H1 (cell line): ENCODE results near the gene PDIA5. TPM values are rescaled to one million over a fixed set of nuclear protein-coding genes. Genes with fewer than 3 reads are reported as not detected.

Experiments used
- ASH2L ChIP-seq: fragments of 200-600, 300-600 bp; sonication (generic); IDR thresholded peaks from one replicate; pipeline ENCODE4 v1.7.1; 2017; ENCODE audit warnings: low read length
- TAF7 ChIP-seq: optimal IDR thresholded peaks from 2 replicates; pipeline ENCODE3; 2011; ENCODE audit warnings: low read depth, mild to moderate bottlenecking, inconsistent platforms, low read length, moderate library complexity, borderline replicate concordance
- polyA plus RNA-seq, 7 experiments: library from polyadenylated mRNA; depleted of rRNA in 3 of 7; stranded (reverse) in 5 of 7; unstranded in 2 of 7; fragments of >200 nt in 5 of 7; fragments of 200-250 nt in 2 of 7; gene quantifications; 1 replicate in 5 of 7; 2 replicates in 1 of 7; 4 replicates in 1 of 7; pipeline versions ENCODE4 v1.2.1 to v1.2.3, GENCODE V29; 2011 to 2013; ENCODE audit warnings: missing spikeins in 2 of 7, mixed read lengths in 2 of 7
- total RNA-seq: library from RNA; stranded (reverse); fragmentation: NEBNext Ultra II Directional; extraction: Animal tissue kit (Norgen Biotek cat#: 25700); gene quantifications from 2 replicates; pipeline ENCODE4 v1.2.1, GENCODE V29; 2021

Gene PDIA5
- total and polyA plus RNA-seq, 2 of the 8 experiments (the other 6 are each of a cell fraction or from before 2014, with no cell fraction given): 18.2 to 32.8 TPM

DNA sequence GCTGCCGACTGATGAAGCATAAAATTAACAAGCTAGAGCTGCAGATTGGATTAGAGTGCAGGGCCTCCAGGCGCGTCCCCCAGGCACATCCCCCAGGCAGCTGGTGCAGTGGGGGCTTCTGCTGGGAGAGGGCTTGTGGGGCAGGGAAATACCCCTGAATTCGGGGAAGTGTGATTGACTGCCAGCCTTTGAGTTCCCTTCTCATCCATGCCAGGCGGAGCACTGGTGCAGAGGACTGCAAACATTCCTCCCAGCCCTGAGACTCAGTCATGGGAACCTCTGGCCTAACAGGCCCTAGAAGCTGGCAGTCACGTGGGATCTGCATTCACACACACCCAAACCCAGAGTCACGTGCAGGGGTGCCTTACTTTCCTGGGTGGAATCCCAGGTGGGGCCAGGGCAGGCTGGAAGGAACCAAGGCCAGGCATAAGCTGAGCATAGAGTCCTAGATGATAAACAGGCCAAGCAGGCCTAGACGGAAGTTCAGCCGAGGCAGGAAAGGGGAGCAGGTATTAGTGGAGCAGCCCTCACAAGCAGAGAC, 88.7 kb downstream of the PDIA5 start (continued):
- no peak for TF ChIP-seq ASH2L
- TF ChIP-seq TAF7: no peak
